HG03457 (cell line): ENCODE results near the gene WNT3A.

Experiments used
- ATAC-seq: cut with Tn5 transposase; IDR thresholded peaks from one replicate; pipeline ENCODE4 v1.9.1; 2021; ENCODE audit warnings: moderate number of reproducible peaks; ENCODE audit not compliant: unreplicated experiment

The WNT3A gene

GRCh38 chr1:228096416-228097332 is 89.9 kb downstream of the WNT3A start:
- ATAC-seq: no peak

- no peak for ATAC-seq
Observed at GRCh38 chr1:228097333-228098081, 90.7 kb downstream of the WNT3A start.

GRCh38 chr1:228098323-228098931 is 91.6 kb downstream of the WNT3A start:
- no peak for ATAC-seq

GRCh38 chr1:228099331-228099732 is 92.5 kb downstream of the WNT3A start:
- no peak for ATAC-seq

GRCh38 chr1:228100822-228101613 is 94.2 kb downstream of the WNT3A start:
- ATAC-seq: no peak

- no peak for ATAC-seq
Observed at GRCh38 chr1:228101614-228101993, 94.8 kb downstream of the WNT3A start.

GRCh38 chr1:228101994-228102790 is 95.4 kb downstream of the WNT3A start:
- no peak for ATAC-seq

- peak; percentile 54 for ATAC-seq
Observed at GRCh38 chr1:228102791-228103620, 96.2 kb downstream of the WNT3A start, which contains the start of gene C1orf35. C1orf35 (minus strand) TSS chr1:228103325; CDS start chr1:228103227, 98 bp downstream.

GRCh38 chr1:228104526-228105269 is 97.9 kb downstream of the WNT3A start:
- no peak for ATAC-seq

GRCh38 chr1:228105270-228105995 is 98.6 kb downstream of the WNT3A start:
- no peak for ATAC-seq

GRCh38 chr1:228105996-228106799 is 99.4 kb downstream of the WNT3A start:
- ATAC-seq: no peak

GRCh38 chr1:228106800-228107054 is 99.9 kb downstream of the WNT3A start:
- ATAC-seq: no peak

- no peak for ATAC-seq
Observed at GRCh38 chr1:228107636-228108035, 100.8 kb downstream of the WNT3A start.

GRCh38 chr1:228108055-228108690 is 101.4 kb downstream of the WNT3A start:
- ATAC-seq: no peak

- ATAC-seq: no peak
Observed at GRCh38 chr1:228108742-228109072, 101.9 kb downstream of the WNT3A start.

GRCh38 chr1:228109073-228109961 is 102.5 kb downstream of the WNT3A start, which contains the start of gene MRPL55:
MRPL55 (minus strand) TSS chr1:228109299; CDS start chr1:228108260, 1,039 bp downstream.
- ATAC-seq: peak; percentile 77
